Epithelial cell of proximal tubule (primary cell): Measurements from ENCODE around the gene DHDDS. TPM values are rescaled to one million over a fixed set of nuclear protein-coding genes. Genes with fewer than 3 reads are reported as not detected.
"Not testable (repeated sequence)": the region's sequence is repeated elsewhere in the genome, so short reads cannot be mapped to it uniquely, and the experiment has no call there.

Source experiments
- DNase-seq: peaks from one replicate; pipeline ENCODE4 v3.0.0-alpha.2; 2011; ENCODE audit warnings: low read depth
- H3K4me3 ChIP-seq: 2 replicates; pipeline ENCODE4 v1.5.1; 2011; ENCODE audit warnings: low read depth, mild to moderate bottlenecking, low read length
- CTCF ChIP-seq: conservative IDR thresholded peaks from 2 replicates; pipeline ENCODE4 v1.5.1; 2012; ENCODE audit warnings: low read depth, mild to moderate bottlenecking, low read length
- total RNA-seq: library from RNA; depleted of rRNA; stranded (reverse); fragments of >200 nt; gene quantifications from 2 replicates; pipeline ENCODE4 v1.2.3, GENCODE V29; 2015

DHDDS gene
- total RNA-seq, 1 donor from 2014 or later = 28.4 TPM

- no peak overlapping the region for H3K4me3 ChIP-seq
- no peak for TF ChIP-seq CTCF
- DNase-seq = no peak
Observed at GRCh38 chr1:26493267-26493666, 61.1 kb downstream of the DHDDS start.

- H3K4me3 ChIP-seq = no peak overlapping the region
- no peak for DNase-seq
Observed at GRCh38 chr1:26493938-26494337, 61.8 kb downstream of the DHDDS start.

GRCh38 chr1:26496861-26497260, 64.7 kb downstream of the DHDDS start:
- H3K4me3 ChIP-seq = no peak overlapping the region
- no peak for DNase-seq
- no peak for TF ChIP-seq CTCF

More at GRCh38 chr1:26493938-26494337, 61.8 kb downstream of the DHDDS start:
- TF ChIP-seq CTCF = no peak

GRCh38 chr1:26498894-26499293, 66.8 kb downstream of the DHDDS start:
- H3K4me3 ChIP-seq = no peak overlapping the region
- DNase-seq = no peak
- TF ChIP-seq CTCF = no peak

- TF ChIP-seq CTCF = no peak
- DNase-seq = no peak
- H3K4me3 ChIP-seq = peak overlapping the region; percentile 68
Observed at GRCh38 chr1:26500488-26501175, 68.5 kb downstream of the DHDDS start.

- DNase-seq = peak; percentile 59
- not testable (repeated sequence) for H3K4me3 ChIP-seq
Observed at GRCh38 chr1:26510711-26511110, 78.6 kb downstream of the DHDDS start.

- H3K4me3 ChIP-seq, DNase-seq: not testable (repeated sequence)
Observed at GRCh38 chr1:26515836-26516235, 83.7 kb downstream of the DHDDS start.

- H3K4me3 ChIP-seq = no peak overlapping the region
- no peak for TF ChIP-seq CTCF
- DNase-seq = no peak
Observed at GRCh38 chr1:26516987-26517765, 85.1 kb downstream of the DHDDS start.
